NCI-H82 treated with DMSO at 0.1 percent for 48 hours (cell line): ENCODE results near the gene SNAP25.

Experiments used
- DNase-seq: peaks from one replicate; lab custom pipeline; 2025; ENCODE audit not compliant: unreplicated experiment; lab: John Stamatoyannopoulos, UW

SNAP25 gene

GRCh38 chr20:10300582-10301446, 82.2 kb downstream of the SNAP25 start:
- DNase-seq: no peak

DNA sequence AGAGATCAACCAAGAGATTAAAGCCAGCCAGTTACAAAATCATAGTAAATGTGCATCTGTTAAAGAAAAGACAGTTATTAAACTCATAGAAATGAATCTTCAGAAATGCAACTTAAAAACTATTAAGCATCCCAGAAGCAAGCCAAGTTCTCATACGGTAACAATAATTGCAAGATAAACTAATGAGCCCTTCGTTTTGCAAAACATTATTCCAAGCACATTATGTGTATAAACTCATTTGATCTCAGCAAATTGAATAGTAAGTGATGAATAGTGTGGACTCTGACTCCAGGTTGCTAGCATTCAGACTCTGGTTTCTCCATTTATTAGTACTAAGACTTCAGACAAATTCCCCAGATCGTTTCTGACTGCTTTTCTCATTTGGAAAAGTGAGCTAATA, 85.2 kb downstream of the SNAP25 start:
- DNase-seq: no peak

- no peak for DNase-seq
Measured at GRCh38 chr20:10304471-10305046, 85.9 kb downstream of the SNAP25 start.

DNA sequence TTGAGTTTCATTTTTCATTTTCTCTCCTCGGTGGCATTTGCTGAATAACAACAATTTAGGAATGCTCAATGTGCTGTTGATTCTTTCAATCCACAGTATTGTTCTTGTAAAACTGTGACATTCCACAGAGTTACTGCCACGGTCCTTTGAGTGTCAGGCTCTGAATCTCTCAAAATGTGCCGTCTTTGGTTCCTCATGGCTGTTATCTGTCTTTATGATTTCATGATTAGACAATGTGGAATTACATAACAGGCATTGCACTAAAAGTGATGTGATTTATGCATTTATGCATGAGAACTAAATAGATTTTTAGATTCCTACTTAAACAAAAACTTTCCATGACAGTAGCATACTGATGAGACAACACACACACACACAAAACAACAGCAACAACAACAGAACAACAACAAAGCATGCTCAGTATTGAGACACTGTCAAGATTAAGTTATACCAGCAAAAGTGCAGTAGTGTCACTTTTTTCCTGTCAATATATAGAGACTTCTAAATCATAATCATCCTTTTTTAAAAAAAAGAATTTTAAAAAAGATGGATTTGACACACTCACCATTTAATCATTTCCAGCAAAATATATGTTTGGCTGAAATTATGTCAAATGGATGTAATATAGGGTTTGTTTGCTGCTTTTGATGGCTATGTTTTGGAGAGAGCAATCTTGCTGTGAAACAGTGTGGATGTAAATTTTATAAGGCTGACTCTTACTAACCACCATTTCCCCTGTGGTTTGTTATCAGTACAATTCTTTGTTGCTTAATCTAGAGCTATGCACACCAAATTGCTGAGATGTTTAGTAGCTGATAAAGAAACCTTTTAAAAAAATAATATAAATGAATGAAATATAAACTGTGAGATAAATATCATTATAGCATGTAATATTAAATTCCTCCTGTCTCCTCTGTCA, 88.1 kb downstream of the SNAP25 start:
- DNase-seq: no peak

- DNase-seq: no peak
Measured at GRCh38 chr20:10307359-10307735, 88.7 kb downstream of the SNAP25 start.

DNA sequence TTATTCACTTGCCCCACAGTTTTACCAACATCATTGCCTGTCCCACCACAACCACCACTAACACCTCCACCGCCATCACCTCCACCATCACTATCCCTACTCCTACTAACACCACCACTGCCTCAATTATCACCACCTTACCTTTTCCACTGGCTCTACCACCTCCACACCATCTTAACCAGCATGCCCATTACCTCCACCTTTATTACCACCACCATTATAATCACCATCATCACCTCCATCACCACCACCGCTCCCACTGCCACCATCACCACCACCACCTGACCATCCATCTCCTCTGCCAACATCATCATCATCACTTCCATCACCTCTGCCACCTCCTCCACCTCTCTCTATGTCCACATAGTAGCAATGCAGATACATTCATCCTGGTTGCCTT, 90.0 kb downstream of the SNAP25 start:
- no peak for DNase-seq

- DNase-seq: no peak
Measured at GRCh38 chr20:10309326-10309725, 90.7 kb downstream of the SNAP25 start.

DNA sequence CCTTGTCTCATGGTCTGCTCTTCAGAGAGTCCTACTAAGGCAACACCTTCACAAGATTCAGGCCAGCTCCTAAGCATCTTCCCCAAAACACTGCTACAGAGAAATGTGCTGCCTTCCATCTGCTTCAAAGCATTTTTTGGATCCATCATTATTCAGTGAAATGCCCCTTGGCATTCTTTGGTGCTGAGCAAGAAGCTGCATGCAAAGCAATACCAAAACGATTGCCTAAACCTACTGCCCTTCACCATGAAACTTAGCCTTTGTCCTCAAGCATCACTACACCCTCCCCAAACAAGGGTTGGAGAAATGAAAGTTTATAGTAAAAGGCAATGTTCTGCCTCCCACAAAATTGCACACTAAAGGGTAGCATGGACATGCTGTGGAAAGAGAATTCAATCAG, 93.5 kb downstream of the SNAP25 start:
- DNase-seq: no peak

DNA sequence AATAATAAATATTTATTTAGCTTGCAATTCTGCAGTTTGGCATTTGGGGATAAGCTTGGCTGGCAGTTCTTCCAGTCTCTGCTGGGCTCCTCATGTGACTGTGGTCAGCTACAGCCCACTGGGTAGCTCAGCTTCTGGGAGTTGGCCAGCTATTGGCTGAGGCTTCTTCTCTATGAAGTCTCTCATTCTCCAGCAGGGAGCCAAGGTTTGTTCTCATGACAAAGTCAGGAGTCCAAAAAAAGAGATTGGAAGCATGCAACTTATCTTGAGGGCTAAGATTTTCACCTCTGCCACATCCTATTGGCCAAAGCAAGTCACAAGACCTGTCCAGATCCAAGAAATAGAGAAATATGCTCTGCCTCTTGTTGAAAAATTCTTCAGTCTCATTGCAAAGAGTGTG, 94.6 kb downstream of the SNAP25 start:
- DNase-seq: no peak

DNA sequence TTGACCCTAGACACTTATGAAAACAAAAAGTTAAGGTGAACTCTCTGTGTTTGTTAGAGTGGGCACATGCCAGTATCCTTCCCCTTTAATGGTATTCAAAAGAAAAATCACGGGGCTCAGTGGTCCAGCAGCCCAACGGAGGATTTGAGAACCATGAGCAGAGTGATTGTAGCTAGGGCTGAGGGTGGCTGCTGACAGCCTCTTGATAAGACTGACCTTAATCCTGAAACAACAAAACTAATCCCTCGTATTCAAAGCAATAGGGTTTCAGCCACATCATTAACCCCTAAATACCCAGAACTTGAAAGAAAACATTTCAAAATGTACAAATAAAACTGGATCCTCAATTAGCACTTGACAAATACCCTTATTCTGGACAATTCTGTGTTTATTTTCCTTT, 95.1 kb downstream of the SNAP25 start:
- DNase-seq: peak; percentile 67

DNA sequence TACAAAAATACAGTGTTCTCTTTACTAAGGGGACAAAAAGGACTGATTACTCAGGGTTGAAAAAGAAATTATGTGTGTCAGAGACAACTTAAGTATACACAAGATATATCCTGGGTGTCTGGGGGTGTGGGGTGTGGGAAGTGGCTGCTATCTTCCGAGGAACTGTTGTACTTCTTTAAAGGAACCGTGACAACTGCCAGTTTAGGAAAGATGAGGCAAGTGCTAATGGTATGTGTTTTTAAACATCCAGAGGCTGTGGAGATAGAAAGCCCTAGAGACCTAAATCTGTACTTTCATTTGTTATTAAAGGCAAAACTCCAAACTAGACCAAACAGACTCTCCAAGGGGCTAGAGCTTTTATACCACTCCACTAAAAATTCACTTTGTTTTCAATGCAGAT, 95.6 kb downstream of the SNAP25 start:
- no peak for DNase-seq

GRCh38 chr20:10315138-10315537, 96.5 kb downstream of the SNAP25 start:
- no peak for DNase-seq

GRCh38 chr20:10316582-10316981, 98.0 kb downstream of the SNAP25 start:
- DNase-seq: no peak

DNA sequence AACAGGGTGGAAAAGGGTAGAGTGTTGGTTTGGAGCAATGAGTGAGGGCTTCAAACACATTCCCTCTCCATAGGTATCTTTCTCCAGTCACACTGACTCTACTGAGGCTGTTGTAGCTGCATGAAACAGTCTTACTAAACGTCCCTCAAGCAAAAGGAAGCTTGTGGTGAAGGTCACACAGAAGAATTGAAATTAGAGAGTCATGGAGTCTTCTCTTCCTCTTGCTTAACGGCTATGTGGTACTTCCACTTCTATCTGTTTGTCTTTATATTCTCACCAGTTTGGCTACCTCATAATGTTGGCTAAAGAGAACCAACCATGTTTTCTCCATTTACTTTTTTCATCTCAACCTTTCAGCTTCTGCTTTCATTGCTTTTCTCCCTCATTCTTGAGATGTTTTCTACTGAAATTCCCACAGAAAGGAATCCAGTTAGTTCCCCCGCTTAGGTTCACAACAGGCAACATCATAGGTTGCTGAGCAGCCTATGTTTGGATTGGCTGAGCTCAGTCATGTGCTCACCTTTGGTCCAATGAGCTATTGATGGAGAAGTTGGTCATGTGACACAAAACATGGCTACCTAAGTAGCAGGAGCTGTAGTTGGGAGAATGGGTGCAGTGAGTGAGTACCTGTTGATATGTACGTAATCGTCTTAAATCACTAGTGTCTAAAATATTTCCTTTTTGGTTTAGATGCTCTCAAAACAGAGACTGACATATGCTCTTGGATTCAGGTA, 99.8 kb downstream of the SNAP25 start:
- DNase-seq: no peak

GRCh38 chr20:10319855-10320254, 101.2 kb downstream of the SNAP25 start:
- no peak for DNase-seq

DNA sequence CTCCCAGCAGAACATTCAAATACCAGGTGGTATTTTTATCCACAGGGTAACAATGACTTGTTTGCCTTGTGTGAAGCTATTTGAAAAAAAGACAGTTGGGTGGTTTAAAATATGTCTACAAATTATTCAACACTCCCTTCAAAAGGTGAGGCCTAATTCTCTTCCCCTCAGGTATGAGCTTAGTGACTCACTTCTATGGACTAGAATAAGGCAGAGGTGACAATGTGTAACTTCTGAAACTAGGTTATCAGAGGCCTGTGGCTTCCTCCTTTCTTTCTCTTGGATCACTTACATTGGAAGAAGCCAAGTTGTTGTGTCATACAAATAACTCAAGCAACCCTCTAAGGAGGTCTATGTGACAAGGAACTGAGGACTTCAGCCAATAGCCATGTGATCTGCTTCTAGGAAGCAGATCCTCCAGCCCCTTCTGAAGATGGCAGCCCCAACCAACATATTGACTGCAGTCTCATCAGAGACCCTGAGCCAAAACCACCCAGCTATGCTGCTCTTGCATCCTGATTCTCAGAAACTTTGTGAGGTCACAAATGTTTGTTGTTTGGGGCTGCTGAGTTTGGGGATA, 102.6 kb downstream of the SNAP25 start:
- no peak for DNase-seq

DNA sequence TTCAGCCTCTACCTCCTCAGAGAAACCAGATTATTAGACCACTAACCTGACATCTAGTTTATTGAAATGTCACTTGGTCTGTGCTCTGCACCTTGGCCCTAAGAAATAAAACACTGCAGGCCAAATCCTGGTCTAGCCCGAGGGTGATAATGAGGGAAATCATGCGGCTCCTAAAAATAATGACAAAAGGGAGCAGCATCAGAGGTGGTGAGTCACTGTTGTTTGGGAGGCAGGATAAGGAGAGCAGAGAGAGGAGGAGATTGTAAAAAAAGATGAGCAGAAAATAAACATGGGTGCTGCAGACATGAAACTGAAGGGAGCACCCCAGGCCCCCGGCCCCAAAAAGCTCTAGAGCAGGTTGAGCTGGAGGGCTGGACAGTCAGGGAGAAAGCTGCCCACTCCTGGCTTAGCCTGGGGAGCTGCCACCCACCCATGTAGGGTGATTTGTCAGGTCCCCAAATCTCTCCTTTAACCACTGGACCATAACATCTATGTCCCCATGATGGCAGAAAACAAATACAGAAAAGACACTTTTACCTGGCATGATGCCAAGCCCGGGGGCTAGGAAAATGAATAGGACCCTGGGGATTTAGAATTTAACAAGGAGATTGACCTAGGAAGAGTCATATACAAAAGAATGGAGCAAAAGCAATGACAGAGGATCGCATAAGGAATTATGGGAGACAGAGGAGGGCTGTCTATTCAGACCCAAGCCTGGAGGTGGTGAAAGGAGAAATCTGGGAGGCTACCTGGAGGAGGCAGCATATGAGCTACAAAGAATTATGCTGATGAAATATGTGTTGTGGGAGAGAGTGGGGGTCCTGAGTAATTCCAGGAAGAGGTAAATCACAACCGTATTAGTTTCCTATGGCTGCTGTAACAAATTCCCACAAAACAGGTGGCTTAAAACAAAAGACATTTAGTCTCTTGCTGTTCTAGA, 103.7 kb downstream of the SNAP25 start:
- DNase-seq: no peak

DNA sequence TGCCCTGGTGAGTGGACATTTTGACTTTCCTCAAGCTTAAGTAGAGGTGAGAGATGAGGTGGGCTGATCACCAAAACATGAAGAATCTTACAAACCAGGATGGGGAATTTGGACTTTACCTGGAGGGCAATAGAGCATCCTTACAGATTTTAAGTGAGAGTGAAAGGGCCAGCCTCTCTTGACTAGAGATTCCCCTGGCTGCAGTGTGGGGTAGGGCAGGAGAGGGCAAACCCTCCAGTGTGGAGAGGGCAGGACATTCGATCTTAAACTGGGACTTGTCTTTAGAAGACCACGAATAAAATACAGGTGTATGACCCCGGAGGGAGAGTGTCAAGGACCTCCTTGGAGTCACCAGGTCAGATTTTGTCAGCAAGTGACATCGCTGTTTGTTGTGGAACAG, 105.1 kb downstream of the SNAP25 start:
- no peak for DNase-seq

GRCh38 chr20:10324198-10324847, 105.7 kb downstream of the SNAP25 start:
- no peak for DNase-seq
